Body of pancreas (tissue), 4 donors: Measurements from ENCODE around the gene PLEKHM1.

ENCODE experiments used
- CTCF ChIP-seq, 7 experiments: fragments of 450-650 bp in 4 of 7; fragments of 200-600 bp in 3 of 7; sonication (generic) in 3 of 7; IDR thresholded peaks; one replicate each; pipeline ENCODE4 v1.5.1; 2016 to 2019; ENCODE audit warnings: antibody characterized with exemption in 7 of 7
- POLR2A ChIP-seq, 3 donors: fragments of 450-650 bp; IDR thresholded peaks; one replicate each; pipeline ENCODE4 v1.6.1; 2016; ENCODE audit warnings: antibody characterized with exemption in 3 of 3, mild to moderate bottlenecking in 2 of 3

GRCh38 chr17:45409659-45410076 lies 80.9 kb downstream of the PLEKHM1 start:
- no peak for TF ChIP-seq POLR2A (IDR thresholded peaks at IDR 0.05)
- TF ChIP-seq CTCF (IDR thresholded peaks at IDR 0.05): no peak
